Motor neuron (in vitro differentiated cells): ENCODE measurements around the gene FUOM. TPM values are rescaled to one million over a fixed set of nuclear protein-coding genes. Genes with fewer than 3 reads are reported as not detected.

Source experiments
- ATAC-seq, 8 experiments: fragments of 200-7000 bp; cut with Tn5 transposase; replicated peaks in 6 of 8; 2 replicates each; pipeline ENCODE4 v1.8.0; 2021; ENCODE audit warnings: mild to moderate bottlenecking in 8 of 8, moderate library complexity in 8 of 8
- H3K27ac ChIP-seq, 2 donors: fragments of 250-450 bp; sonication (Bioruptor Pico); 2 replicates each; pipeline ENCODE4 v1.9.0; 2021; ENCODE audit warnings: antibody characterized with exemption in 2 of 2, mild to moderate bottlenecking in 2 of 2, moderate library complexity in 1 of 2
- H3K4me1 ChIP-seq, 2 donors: fragments of 250-450 bp; sonication (Bioruptor Pico); replicated peaks in 1 of 2; 2 replicates each; pipeline ENCODE4 v1.6.1; 2021; ENCODE audit warnings: antibody characterized with exemption in 2 of 2, mild to moderate bottlenecking in 2 of 2, moderate library complexity in 1 of 2
- H3K4me3 ChIP-seq, 5 donors: fragments of 250-450 bp; sonication (Bioruptor Pico); 2 replicates each; pipeline ENCODE4 v1.9.0; 2021; ENCODE audit warnings: antibody characterized with exemption in 5 of 5, mild to moderate bottlenecking in 5 of 5, moderate library complexity in 4 of 5
- WGBS, 10 experiments: fragments of 450-650 bp; shearing (Covaris generic); methylation state at CpG; one replicate each; pipeline ENCODE4 v1.0.0; 2022; 5-methylcytosine and 5-hydroxymethylcytosine counted together
- in situ Hi-C, 9 experiments: fragments of 400-800 bp; cut with MboI; loops; one replicate each; pipeline ENCODE4 v1.15.0; 2021; ENCODE audit warnings: low sequenced_read_pairs in 9 of 9, low pct_unique_long_range_greater_than_20kb in 2 of 9; ENCODE audit not compliant: unreplicated experiment in 9 of 9
- total RNA-seq, 8 experiments: library from RNA; unstranded; fragments of 300-600 nt; gene quantifications; 2 replicates each; pipeline versions ENCODE4 v1.2.3 to v1.2.4, GENCODE V29; 2022

The FUOM gene
- total RNA-seq, 8 experiments from 2014 or later = 3.3 to 50.5 (median 14.4) TPM

- peaks cover 0 to 5% of the 10 kb centered on the region in 2 donors for H3K4me1 ChIP-seq
- WGBS, 10 experiments = 30 to 61% (median 45%) methylated on average over 1 to 4 of the region's 6 CpGs; no CpG with 5 or more reads in 4 of the 10 experiments
- in situ Hi-C loops = no loop called here
- no peak for ATAC-seq
- H3K4me3 ChIP-seq = no peak overlapping the region
- H3K27ac ChIP-seq = no peak overlapping the region
Observed at GRCh38 chr10:133359554-133359971, 1.7 kb upstream of the FUOM start.

DNA sequence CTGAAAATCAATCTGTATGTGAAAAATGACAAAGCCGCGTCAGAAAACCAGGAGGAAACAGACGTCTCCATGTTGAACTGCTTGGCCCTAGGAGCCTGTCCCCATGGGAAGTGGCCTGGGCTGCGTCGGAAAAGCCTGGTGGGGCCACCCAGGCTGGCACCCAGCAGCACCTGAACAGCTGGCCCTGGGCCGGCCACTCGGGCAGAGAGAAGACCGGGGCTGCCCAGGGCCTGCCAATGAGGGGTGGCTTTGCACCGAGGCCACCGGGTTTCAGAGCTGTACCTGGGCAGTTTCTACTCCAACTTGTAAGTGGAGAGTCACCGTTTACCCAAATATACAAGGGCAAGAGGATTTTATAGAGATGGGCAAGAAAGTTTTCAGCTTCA is 1.1 kb upstream of the FUOM start:
- Histone ChIP-seq H3K4me1 (peaks cover 0 to 5% of the 10 kb centered on the region in 2 donors), H3K4me3 (no peak overlapping the region), H3K27ac (no peak overlapping the region)
- ATAC-seq = no peak
- WGBS, 10 experiments = 12 to 100% (median 92%) methylated on average over 2 to 4 of the region's 11 CpGs; no CpG with 5 or more reads in 4 of the 10 experiments
- in situ Hi-C loops = no loop called here

DNA sequence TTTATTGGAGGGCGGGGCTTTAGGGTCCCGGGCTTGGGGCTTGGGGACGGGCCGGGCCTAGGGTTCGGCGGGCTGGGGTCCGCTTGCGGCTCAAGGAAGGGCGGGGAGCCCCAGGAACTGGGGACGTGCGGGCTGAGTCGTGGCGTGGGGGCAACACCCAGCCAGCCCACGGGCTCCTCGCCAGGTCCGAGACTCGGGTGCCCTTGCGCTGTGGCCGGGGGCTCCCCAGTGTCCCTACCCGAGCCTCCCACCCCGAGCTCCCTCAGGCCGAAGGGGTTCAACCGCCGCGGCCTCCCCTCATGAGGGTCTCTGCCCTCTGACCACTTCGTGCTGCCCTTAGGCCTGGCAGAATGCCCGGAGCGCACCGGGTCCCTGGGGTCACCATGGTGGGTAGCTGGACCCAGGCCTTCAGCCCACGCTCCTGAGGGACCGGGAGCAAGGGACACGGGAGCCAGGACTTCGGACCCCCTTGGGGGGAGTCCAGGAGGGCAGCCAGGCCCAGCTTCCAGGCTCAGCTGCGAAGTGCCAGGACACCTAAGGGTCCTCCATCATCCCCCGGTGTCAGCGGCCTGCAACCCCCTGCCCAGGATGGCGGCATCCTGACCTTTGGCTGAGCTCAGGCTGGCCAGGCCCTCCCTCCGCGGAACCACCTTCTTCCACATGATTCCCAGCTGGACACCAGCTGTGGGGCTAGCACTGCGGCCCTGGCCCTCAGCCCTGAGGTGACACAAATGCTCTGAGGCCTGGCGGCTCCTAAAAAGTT is 524 bp upstream of the FUOM start:
- no peak overlapping the region for H3K27ac ChIP-seq
- in situ Hi-C loops = no loop called here
- WGBS, 10 experiments = 30 to 90% (median 55%) methylated on average over 2 to 8 of the region's 41 CpGs; no CpG with 5 or more reads in 6 of the 10 experiments
- H3K4me3 ChIP-seq = peak overlapping the region in 3 of 5 donors; percentile 57 to 86 (median 65)
- peak in 4 of 8 experiments; percentile 5 to 42 (median 16) for ATAC-seq
- peaks cover 0 to 5% of the 10 kb centered on the region in 2 donors for H3K4me1 ChIP-seq

GRCh38 chr10:133356549-133357284 is 1.1 kb downstream of the FUOM start:
- in situ Hi-C loops = no loop called here
- H3K27ac ChIP-seq = no peak overlapping the region
- peak in 7 of 8 experiments; percentile 2 to 35 (median 12) for ATAC-seq

DNA sequence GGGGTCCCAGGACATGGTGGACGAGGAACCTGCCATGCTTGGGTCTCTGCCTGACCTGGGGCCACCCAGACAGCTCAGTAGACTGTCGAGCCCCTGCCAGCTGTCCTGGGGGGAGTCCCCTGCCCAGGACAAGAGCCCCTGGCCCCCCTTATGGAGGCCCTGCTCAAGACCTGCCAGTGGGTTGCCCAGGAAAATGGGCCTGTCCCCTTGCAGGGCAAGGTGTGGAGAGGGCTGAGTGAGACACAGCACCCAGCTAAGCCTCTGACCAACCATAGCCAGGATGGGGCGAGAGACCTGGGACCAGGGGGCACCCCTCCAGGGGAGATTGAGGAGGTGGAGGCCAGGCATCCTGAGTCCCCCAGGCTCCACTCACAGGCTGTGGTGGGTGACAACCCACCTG is 1.8 kb downstream of the FUOM start:
- WGBS, 10 experiments = no CpG with 5 or more reads among the region's 3 CpGs
- in situ Hi-C loops = no loop called here
- ATAC-seq = no peak
- H3K27ac ChIP-seq = no peak overlapping the region
- peaks cover 0 to 5% of the 10 kb centered on the region in 2 donors for H3K4me1 ChIP-seq
- no peak overlapping the region for H3K4me3 ChIP-seq

More at GRCh38 chr10:133356549-133357284, 1.1 kb downstream of the FUOM start:
- WGBS, 10 experiments = 19 to 35% methylated on average over 2 to 3 of the region's 27 CpGs; no CpG with 5 or more reads in 8 of the 10 experiments
- Histone ChIP-seq H3K4me1 (peaks cover 0 to 5% of the 10 kb centered on the region in 2 donors), H3K4me3 (peak overlapping the region; percentile 47 to 86 (median 57))

GRCh38 chr10:133355266-133355665 is 2.6 kb downstream of the FUOM start:
- peaks cover 0 to 5% of the 10 kb centered on the region in 2 donors for H3K4me1 ChIP-seq
- 56 to 87% methylated on average over 2 to 3 of the region's 6 CpGs; no CpG with 5 or more reads in 8 of the 10 experiments for WGBS, 10 experiments
- ATAC-seq = no peak
- no peak overlapping the region for H3K4me3 ChIP-seq
- H3K27ac ChIP-seq = no peak overlapping the region
- in situ Hi-C loops = no loop called here

DNA sequence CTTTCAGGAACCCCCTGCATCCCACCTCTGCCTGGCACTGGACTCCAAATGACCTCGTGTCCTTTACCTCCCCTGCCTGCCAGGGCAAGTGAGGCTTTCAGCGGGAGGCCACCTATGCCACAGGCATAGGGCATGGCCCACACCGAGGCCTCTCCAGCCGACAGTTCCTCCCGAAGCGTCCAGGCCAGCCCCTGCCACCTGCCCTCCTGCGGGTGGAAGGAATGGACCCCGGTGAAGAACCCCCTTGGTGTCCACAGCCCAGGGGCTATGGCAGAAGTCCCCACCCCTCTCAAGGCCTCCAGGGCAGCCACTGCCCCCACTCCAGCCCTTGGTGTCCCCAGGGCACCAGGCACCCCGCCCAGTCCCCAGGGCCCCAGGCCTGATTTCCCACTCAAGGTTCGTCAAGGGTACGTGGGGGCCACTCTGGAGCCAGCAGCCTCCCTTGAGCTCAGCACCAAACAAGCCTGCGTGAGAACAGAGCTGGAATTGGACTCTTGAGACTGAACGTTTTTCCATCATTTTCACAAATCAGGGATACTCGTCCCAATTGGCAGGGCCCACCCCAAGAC is 3.1 kb downstream of the FUOM start:
- no peak for ATAC-seq
- in situ Hi-C loops = no loop called here
- H3K4me1 ChIP-seq = peaks cover 0 to 5% of the 10 kb centered on the region in 2 donors

DNA sequence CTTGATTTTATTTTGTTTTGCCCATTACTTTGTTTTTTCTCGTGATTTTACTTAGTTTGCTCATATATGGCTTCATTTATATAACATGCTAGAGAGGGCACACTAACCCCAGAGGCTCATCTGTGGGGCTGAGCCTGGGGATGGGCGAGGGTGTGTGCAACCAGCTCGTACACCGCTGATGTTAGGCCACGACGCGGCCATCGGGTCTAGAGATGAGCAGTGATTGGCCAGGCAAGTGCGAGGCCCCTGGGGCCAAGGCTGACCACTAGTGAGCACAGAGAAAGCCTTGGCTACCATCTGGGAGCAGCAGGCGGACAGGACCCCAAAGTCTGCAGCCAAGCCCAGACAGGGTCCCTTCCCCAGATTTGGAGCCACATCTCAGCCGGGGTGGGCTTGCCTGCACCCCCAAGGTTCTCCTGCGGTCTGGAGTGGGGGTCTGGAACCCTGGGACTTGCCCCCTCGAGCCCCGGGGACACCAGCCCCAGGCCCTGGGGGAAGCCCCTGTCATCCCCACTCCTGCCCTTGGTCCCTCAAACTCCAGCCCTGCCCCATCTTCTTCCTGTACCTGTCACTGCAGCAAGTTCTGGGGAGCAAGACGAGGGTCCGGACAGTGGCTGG is 3.7 kb downstream of the FUOM start:
- no peak overlapping the region for H3K4me3 ChIP-seq
- in situ Hi-C loops = no loop called here
- 67 to 95% (median 85%) methylated on average over 3 to 9 of the region's 16 CpGs; no CpG with 5 or more reads in 5 of the 10 experiments for WGBS, 10 experiments
- ATAC-seq = no peak
- H3K4me1 ChIP-seq = peaks cover 0 to 5% of the 10 kb centered on the region in 2 donors
- H3K27ac ChIP-seq = no peak overlapping the region

More for the DNA sequence above, 3.1 kb downstream of the FUOM start:
- Histone ChIP-seq H3K4me3 (no peak overlapping the region), H3K27ac (no peak overlapping the region)
- WGBS, 10 experiments = 92 to 100% methylated on average over 1 to 2 of the region's 14 CpGs; no CpG with 5 or more reads in 8 of the 10 experiments

- WGBS, 10 experiments = 17 to 100% (median 100%) methylated on average over 1 to 7 of the region's 16 CpGs; no CpG with 5 or more reads in 3 of the 10 experiments
- in situ Hi-C loops = no loop called here
- H3K4me3 ChIP-seq = no peak overlapping the region
Observed at GRCh38 chr10:133353202-133353959, 4.4 kb downstream of the FUOM start.

GRCh38 chr10:133351408-133352318 is 6.2 kb downstream of the FUOM start:
- H3K27ac ChIP-seq = no peak overlapping the region
- in situ Hi-C loops = no loop called here
- WGBS, 10 experiments = 60 to 80% (median 69%) methylated on average over 1 to 7 of the region's 24 CpGs; no CpG with 5 or more reads in 5 of the 10 experiments

More at GRCh38 chr10:133353202-133353959, 4.4 kb downstream of the FUOM start:
- Histone ChIP-seq H3K27ac (no peak overlapping the region), H3K4me1 (peaks cover 0 to 5% of the 10 kb centered on the region in 2 donors)
- no peak for ATAC-seq

DNA sequence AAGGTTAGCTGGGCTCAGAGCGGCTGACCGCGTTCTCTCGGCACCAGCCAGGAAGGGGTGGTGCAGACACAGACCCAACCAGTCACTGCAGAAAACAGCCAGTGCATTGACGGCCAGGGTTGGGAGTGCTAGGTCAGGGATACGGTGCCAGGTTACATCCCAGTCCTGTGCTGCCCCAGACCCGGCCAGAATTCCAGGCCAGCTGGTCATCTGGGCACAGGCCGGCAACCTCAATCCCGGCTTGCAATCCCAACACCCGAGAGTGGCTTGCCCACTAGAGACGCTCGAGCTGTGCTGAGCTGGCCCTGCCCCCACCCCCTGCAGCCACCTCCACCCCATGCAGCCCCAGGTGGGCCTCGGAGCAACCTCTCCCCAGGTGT is 6.9 kb downstream of the FUOM start:
- WGBS, 10 experiments = 14% methylated on average over 3 of the region's 13 CpGs; no CpG with 5 or more reads in 9 of the 10 experiments
- in situ Hi-C loops = no loop called here
- H3K27ac ChIP-seq = no peak overlapping the region
- no peak overlapping the region for H3K4me3 ChIP-seq
- ATAC-seq = peak in 1 of 8 experiments; percentile 5
- no peaks in the 10 kb centered on the region for H3K4me1 ChIP-seq

More at GRCh38 chr10:133351408-133352318, 6.2 kb downstream of the FUOM start:
- ATAC-seq = peak in 2 of 8 experiments; percentile 12 to 34
- H3K4me1 ChIP-seq = peaks cover 0 to 2% of the 10 kb centered on the region in 2 donors
- no peak overlapping the region for H3K4me3 ChIP-seq
